Limb (tissue), 2 donors: ENCODE measurements around the gene APMAP.
A peak's percentile ranks its signal among the peaks of the same experiment; 100 is the strongest.

Source experiments
- DNase-seq, 2 donors: peaks; one replicate each; pipeline ENCODE4 v3.0.0-alpha.2; 2016; ENCODE audit errors: extremely low spot score in 2 of 2

Gene APMAP

DNA sequence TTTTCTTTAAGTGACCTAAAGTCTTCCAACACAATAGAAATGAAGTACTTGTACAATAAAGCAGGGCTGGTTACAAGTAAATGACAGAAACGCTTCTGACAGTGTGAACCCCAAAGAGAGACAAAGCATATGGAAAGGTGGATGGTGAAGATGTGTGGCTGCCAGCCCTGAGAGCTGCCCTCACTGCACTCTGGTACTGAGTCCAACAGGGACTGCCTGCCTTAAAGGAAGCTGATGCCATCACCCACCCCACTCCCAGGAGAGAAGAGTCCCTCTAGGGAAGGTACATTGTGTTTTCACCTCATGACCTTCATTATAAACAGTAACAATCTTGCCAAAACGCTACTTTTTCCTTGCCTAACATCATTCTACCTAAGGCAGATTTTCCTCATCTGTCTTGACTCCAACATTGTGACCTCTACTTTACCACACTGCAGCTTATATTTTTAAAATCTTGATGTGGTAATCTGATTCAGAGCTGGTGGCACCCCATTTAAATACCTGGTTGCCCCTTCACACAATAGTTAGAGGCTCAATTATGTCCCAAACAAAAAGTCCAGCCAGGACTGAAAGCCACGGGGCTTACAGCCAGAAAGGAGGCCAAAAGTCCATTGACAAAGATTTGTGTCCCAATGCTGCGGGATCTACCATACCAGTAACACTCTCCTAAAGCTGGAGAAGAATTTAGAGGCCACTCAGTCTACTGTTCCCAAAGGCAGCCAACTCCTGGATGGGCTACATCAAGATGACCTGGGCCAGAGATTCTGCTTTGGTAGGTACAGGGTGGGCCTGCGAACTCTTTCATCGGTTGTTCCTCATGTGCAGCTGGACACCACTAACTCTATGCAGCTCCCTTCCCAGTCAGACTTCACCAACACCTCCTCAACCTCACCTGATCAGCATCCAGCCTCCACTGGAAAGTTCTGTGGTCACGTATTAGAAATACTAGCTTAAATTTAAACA, 4.4 kb downstream of the APMAP start:
- DNase-seq: peak in 1 of 2 donors; percentile 14

DNA sequence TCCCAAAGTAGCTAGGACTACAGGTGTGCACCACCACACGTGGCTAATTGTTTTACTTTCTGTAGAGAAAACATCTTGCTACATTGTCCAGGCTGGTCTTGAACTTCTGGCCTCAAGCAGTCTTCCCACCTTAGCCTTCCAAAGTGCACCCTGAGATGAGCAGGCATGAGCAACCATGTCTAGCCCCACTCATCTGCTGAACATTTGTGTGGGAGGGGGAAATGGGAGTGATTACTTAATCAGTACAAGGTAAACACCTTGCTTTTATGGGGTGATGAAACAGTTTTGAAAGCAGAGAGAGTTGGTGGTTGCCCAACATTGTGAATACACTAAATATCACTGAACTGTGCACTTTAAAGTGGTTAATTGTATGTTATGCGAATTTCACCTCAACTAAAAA, 5.3 kb downstream of the APMAP start:
- peak in 1 of 2 donors; percentile 0 for DNase-seq

DNA sequence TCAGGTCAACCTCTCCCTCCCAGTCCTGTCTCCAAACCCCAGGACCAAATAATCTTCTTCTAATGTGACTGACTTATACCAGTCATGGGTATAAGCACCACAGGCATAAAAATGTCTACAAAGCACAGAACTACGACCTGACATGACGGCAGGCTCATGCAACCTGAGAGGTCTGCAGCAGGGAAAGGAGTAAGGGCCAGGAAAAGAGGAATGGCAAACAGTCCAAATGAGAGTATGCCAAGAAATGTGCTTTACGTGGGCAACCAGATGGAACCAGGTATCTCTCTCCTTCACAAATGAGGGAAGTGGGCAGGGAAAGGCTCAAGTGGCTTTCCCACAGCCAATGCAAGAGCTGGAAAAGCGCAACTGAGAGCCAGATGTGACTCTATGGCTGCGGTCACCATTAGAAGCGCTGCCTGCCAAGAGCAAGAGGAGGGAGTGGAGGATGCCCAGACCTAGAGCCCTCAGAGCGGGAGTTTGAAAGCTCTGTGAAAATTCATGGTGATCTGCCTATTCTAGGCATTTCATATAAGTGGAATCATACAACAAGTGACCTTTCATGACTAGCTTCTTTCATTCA, 6.0 kb downstream of the APMAP start:
- peak in 1 of 2 donors; percentile 12 for DNase-seq

DNA sequence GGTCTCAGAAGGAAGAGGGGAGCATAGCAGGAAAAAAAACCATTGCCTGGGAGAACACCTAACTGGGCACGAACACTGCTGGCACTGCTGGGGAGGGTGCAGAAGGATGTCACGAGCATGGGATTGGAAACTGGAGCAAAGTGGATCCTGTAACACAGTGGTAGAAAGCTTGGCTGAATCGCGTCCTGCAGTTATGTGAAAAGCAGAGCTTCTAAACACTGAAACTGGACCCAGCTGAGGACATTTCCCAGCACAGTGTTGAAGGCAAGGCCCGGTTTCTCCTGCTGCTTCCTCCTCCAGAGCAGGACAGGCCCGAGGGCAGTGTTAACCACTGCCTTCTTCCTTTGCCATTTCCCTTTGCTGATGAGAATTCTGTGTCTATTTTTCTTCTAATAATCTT, 6.7 kb downstream of the APMAP start:
- DNase-seq: peak in 1 of 2 donors; percentile 13

DNA sequence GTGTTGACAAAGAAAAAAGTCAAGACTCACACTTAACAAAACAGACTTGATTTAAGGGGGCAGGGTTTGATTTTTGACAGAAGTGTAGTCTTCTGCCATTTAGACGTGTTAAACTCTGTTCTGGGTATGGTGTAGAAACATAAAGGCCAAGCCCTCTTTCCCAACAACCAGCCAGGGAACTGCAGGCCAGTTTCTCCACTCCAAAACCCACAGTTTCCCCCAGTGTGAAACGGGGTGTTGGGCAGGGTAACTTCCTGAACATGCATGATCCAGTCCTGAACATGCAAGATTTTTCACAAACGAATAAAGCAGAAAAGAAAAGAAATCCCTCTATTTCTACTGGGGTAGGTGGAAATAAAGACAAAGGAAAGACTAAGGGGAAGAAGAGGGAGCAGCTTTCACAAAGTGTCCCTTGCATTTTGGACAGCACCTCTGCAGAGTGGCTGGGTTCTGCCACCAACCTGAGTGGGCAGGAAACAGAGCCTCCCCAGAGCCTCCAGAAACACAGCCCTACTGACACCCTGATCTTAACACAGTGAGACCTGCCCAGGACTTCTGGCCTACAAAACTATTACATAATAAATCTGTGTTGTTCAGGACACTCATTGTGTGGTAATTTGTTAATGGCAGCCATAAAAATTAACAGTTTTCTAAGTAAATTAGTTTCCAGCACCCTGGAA, 7.5 kb downstream of the APMAP start:
- DNase-seq: peak in 1 of 2 donors; percentile 8

DNA sequence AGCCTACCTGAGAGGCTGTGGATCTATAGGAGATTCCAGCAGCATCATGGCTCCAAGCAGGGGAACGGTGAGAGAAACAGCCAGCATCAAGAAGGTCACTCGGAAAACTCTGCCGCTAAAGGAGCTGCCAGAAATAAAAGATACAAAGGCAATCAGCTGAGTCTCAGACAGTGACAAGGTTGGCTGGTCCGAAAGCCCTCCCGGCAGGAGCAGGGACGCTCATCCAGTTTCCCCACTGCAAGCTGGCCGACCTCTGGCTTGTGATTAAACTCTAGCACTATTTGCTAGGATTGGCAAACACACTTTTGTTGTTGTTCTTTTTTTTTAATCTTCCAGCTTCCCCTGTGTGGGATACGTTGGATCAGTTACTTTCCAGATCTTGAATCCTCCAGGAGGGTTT, 8.7 kb downstream of the APMAP start:
- peak in 1 of 2 donors; percentile 4 for DNase-seq

DNA sequence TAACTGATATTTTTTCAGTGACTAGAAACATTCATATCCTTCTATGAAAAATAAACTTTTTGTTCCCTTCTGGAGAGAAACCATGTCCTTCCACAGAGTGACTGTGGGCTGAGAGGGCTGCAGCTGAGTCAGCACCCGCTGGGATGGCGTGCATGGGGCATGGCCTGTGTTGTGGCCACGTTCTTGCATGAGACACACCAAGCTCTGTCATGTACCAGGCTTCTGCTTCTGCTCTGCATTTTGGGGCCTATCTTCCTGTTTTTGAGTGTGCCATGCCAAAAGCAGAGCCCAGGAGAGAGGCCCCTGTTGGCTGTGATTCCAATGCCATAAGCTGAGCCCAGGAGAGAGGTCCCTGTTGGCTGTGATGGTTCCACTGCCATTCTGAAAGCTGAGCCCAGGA, 10.8 kb downstream of the APMAP start:
- peak in 1 of 2 donors; percentile 12 for DNase-seq

DNA sequence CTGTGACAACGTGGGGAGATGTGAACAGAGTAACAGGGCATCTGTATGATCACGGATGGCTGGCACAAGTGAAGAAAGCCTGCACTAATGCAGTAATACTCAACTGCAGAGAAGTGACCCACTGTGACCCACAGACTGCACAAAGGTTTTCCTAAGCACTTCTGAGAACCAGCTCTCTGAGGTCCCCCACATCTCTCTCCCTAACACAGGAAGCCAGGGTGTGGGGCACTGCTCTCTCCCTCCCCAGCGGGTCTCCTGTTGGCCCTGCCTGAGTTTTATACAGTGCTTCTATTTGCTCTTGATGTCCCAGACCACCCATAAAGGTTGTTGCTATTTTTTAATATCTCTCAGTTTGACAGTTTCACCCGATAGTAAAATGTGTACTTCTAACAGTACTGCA, 11.3 kb downstream of the APMAP start:
- DNase-seq: peak in 1 of 2 donors; percentile 1

DNA sequence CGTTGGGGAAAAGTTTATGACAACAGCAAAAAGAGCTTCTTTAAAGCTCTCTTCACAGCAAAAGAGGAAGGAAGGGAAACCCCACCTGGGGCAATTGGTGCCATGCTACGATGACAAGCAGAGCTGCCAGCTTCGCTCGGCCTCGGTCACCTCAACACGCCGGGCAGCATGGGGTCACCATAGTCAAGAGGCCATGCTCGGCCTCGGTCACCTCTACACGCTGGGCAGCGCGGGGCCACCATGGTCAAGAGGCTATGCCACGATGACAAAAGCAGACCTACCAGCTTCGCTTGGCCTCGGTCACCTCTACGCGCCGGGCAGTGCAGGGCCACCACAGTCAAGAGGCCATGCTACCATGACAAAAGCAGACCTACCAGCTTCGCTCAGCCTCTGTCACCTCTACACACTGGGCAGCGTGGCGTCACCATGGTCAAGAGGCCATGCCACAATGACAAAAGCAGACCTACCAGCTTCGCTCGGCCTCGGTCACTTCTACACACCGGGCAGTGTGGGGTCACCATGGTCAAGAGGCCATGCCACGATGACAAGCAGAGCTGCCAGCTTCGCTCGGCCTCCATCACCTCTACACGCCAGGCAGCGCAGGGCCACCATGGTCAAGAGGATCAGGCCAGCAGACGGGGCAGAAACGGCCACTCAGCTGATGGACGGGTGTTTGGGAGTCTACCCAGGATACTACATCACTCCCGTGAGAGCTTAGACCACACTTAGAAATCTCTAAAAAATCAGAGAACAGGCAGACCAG, 12.1 kb downstream of the APMAP start:
- peak in 1 of 2 donors; percentile 21 for DNase-seq

DNA sequence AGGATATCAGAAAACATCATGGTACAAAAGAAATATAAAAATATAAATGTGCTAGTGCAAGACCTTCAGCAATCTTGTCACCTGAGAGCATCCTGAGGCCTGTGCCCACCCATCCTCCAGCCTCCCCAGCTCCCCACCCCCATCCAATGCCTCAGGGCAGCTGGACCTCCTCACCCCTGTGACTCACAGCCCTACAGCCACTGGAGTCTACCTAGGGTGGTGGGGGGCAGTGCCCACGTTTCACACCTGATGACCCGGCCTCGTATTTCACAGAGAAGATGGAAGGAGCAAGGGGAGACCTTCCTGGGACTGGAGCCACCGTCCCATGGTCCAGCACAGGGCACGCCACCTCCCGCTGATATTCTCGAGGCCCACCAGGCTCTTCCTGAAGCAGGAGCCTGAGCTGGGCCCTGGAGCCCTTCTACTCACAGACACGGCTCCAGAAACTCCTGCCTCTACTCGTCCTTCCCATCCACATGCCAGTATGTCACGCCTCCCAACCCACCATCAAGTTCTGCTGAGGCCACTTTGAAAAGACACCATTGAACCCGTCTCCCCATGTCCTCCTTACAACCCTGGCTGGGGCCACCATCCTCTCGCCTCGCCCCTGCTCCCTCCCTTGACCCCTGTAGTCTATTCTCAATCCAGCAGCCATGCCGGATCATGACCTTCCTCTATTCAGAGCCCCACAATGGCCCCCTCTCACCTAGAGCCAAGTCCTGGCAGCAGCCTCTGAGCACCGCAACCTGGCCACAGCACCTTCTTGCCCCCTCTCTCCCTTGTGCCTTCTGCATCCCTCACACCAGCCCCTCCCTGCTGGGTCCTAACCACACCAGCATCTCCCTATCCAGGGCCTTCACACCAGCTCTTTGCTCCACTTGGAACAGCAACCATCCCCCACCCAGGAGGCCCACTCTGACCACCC, 13.3 kb downstream of the APMAP start:
- DNase-seq: peak in 1 of 2 donors; percentile 12

DNA sequence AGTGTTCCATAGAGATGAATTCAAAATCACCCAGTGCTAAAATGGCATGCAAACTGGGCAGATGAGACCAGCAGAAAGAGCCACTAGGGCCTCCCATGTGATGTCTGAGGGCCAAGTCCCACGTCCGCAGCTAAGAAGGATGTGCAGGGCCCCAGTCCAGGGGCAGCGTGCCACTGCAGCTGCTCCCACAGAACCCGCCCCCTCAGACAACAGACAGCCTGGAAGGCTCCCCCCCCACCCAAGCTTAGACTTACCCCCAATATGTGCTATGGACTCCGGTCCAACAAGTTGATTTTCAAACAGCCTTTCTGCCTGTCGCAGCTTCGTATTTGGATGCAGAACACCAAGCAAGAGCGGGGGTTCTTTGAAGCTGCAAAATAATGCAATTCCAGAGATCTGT, 14.0 kb downstream of the APMAP start:
- peak in 1 of 2 donors; percentile 23 for DNase-seq

DNA sequence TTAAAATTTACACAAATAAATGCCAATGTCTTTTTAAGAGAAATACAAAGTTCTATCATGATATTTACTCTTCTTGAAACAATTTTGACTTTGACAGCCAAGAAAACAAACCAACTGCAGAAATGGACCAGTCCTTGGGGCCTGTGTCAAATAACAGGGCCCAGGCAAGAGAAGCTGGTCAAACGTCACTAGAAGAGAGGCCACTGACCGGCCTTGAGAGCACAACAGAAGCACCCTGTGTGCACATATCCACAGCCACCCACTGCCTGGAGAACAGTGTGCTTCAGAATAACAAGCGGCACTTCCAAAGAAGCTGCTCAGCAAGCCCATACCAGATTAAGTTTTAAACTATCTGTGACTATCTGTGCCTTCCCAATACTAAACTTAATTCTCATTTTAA, 14.8 kb downstream of the APMAP start:
- peak in 1 of 2 donors; percentile 1 for DNase-seq

DNA sequence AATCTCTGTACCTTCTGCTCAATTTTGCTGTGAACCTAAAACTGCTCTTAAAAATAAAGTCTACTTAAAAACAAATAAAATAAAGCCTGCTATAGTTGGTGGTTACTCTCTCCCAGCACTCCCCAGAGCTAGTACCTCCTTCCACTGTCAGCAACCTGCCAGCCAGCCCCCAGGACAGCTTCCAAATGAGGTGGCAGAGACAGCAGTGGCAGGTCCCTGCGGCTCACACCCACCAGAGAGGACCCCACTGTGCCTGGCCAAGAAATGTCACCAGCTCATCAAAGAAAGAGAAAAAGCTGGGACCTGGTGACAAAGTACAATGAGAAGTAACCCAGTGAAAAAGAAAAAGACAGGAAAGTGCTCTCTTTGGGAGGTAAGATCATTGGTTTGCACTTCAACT, 15.2 kb downstream of the APMAP start:
- peak in 1 of 2 donors; percentile 10 for DNase-seq

DNA sequence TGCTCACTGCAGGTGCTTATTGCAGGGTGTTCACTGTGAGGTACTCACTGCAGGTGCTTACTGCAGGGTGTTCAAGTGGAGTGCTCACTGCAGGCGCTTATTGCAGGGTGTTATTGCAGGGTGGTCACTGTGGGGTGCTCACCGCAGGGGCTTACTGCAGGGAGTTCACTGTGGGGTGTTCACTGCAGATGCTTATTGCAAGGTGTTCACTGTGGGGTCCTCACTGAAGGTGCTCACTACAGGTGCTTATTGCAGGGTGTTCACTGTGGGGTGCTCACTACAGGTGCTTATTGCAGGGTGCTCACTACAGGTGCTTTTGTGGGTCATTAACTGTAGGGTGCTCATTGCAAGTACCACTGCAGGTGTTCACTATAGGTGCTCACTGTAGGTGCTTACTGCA, 20.2 kb downstream of the APMAP start:
- peak in 1 of 2 donors; percentile 9 for DNase-seq

DNA sequence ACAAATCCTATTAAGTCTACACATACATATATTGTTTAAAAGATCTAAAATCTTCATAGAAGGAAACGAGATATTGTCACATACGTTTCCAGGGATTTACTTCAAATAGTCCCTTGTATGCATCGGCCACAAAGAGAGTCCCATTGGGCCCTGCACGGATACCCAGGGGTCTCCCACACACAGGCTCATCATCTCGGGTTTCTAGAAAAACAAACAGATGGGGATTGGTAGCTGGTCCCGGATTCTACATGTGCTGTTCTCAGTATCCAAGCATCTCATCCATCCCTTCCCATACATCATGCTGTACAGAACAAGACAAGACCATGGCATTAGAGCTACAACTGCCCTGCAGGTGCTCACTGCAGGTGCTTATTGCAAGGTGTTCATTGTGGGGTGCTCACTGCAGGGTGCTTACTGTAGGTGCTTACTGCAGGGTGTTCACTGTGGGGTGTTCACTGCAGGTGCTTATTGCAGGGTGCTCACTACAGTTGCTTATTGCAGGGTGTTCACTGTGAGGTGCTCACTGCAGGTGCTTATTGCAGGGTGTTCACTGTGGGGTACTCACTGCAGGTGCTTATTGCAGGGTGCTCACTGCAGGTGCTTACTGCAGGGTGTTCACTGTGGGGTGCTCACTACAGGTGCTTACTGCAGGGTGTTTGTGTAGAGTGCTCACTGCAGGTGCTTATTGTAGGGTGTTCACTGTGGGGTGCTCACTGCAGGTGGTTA, 21.0 kb downstream of the APMAP start:
- peak in 1 of 2 donors; percentile 10 for DNase-seq

DNA sequence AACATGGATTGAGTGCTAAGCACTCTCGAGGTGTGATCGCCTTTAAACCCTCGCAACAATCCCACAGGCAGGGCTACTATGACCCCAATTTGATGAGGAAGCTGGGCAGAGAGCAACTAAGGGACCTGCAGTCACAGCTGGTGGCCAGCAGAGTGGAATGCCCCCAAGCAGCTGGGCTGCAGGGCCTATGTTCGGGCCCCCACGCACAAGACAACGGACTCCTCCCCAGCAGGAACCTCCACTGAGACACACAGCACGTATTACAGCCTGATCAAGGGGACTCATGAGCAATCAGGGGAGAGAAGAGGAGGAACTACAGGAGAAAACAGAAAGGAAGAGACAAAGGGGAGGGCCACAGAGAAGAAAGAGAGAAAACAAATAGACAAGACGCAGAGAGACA, 21.8 kb downstream of the APMAP start:
- peak in 1 of 2 donors; percentile 12 for DNase-seq

DNA sequence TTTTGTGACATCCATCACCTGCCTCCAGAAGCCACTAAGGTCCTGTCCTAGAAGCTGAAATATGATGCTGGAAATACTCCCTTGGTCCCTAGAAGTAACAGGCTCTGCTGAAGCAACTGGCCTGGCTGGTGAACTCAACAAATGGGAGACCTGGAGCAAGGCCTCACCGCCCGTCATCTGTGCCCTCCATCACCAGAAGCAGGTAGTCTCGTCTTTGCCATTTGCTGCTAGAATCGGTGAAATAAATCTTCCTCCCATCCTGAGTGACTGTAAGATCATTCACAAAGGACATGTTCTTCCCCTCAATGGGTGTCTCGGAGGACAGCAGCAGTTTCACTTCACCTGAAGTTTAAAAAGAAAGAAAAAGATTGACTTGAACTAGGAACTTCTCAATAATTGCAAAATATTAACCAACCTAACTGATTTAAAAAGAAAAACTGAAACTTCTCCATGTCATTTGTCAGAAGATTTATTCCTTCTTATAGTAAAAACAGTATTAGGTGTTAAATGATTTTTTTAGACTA, 22.5 kb downstream of the APMAP start:
- no peak for DNase-seq

DNA sequence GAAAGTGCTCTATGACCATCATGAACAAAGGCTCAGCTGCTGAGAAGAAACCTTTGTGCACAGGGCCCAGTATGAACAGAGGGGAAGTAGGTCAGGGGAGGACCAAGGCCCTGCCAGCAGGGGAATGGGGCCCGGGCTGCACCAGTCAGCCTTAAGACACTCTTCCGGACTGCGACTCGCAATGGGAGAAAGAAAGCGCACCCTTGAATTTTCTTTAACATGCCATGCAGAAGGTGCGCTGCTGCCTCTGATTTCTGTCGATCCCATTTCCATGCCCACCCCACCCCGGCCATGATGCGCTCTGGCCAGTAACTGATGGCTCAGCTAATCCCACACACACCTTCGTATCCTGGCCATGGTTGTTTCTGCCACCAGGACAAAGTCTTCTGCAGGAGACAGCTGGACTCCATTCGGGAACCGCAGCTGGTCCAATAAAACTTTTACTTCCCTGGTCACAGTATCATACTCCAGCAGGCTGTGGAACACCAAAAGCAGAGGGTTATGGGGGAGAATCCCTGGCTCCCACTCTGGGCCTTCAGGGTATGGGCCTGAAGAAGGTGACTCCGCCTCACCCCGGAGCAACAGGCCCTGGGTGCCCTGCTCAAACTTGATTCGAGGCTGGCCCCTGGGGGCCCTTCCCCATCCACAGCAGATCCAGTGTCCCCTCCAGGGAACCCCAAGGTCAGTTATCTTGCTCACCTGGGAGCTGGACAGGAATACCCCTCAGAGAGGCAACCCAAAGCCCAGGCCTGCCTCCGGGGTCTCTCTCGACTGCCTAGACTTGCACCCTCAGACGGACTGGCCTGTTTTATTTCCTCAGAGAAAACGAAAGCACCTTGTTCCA, 23.1 kb downstream of the APMAP start:
- DNase-seq: no peak
